ENCODE data around the gene NPHP4. TPM values are rescaled to one million over a fixed set of nuclear protein-coding genes. Genes with fewer than 3 reads are reported as not detected.

The NPHP4 gene
- total RNA-seq, 4 donors from 2014 or later = 11.2 to 24.5 (median 18.2) TPM

- TF ChIP-seq CTCF (IDR thresholded peaks at IDR 0.05) (no peak), POLR2A (IDR thresholded peaks at IDR 0.05) (no peak)
- H3K4me3 ChIP-seq (ENCODE audit: low read depth, poor library complexity, severe bottlenecking) = no peak overlapping the region
- DNase-seq (ENCODE audit: low spot score in 2 of 2) = no peak
- intact Hi-C loops (cut with DNase I; ENCODE audit: low total_unique reads) = no loop called here
- WGBS, 2 donors = 89 to 93% methylated on average over 4 of the region's 4 CpGs
Observed at GRCh38 chr1:5982276-5982675, 9.9 kb downstream of the NPHP4 start.

GRCh38 chr1:5981009-5981380 lies 11.2 kb downstream of the NPHP4 start:
- DNase-seq (ENCODE audit: low spot score in 2 of 2) = no peak
- no peak overlapping the region for H3K4me3 ChIP-seq (ENCODE audit: low read depth, poor library complexity, severe bottlenecking)
- intact Hi-C loops (cut with DNase I; ENCODE audit: low total_unique reads) = no loop called here
- WGBS, 2 donors = 67 to 82% methylated on average over 8 of the region's 8 CpGs
- no peak for TF ChIP-seq CTCF (IDR thresholded peaks at IDR 0.05)
- no peak for TF ChIP-seq POLR2A (IDR thresholded peaks at IDR 0.05)

- TF ChIP-seq CTCF (IDR thresholded peaks at IDR 0.05) (no peak), POLR2A (IDR thresholded peaks at IDR 0.05) (no peak)
- no peak overlapping the region for H3K4me3 ChIP-seq (ENCODE audit: low read depth, poor library complexity, severe bottlenecking)
- DNase-seq (ENCODE audit: low spot score in 2 of 2) = no peak
- intact Hi-C loops (cut with DNase I; ENCODE audit: low total_unique reads) = no loop called here
- 70 to 73% methylated on average over 20 of the region's 20 CpGs for WGBS, 2 donors
Observed at GRCh38 chr1:5980314-5981008, 11.8 kb downstream of the NPHP4 start.

- 95 to 96% methylated on average over 16 of the region's 16 CpGs for WGBS, 2 donors
- no peak for DNase-seq (ENCODE audit: low spot score in 2 of 2)
- intact Hi-C loops (cut with DNase I; ENCODE audit: low total_unique reads) = no loop called here
- TF ChIP-seq CTCF (IDR thresholded peaks at IDR 0.05) (no peak), POLR2A (IDR thresholded peaks at IDR 0.05) (no peak)
- H3K4me3 ChIP-seq (ENCODE audit: low read depth, poor library complexity, severe bottlenecking) = no peak overlapping the region
Observed at GRCh38 chr1:5979536-5980313, 12.5 kb downstream of the NPHP4 start.

- H3K4me3 ChIP-seq (ENCODE audit: low read depth, poor library complexity, severe bottlenecking) = no peak overlapping the region
- WGBS, 2 donors = 77 to 94% methylated on average over 5 to 7 of the region's 7 CpGs
- DNase-seq (ENCODE audit: low spot score in 2 of 2) = no peak
- intact Hi-C loops (cut with DNase I; ENCODE audit: low total_unique reads) = no loop called here
- TF ChIP-seq POLR2A (IDR thresholded peaks at IDR 0.05) (no peak), CTCF (IDR thresholded peaks at IDR 0.05) (no peak)
Observed at GRCh38 chr1:5978452-5978851, 13.8 kb downstream of the NPHP4 start.

All from lower leg skin (tissue), 4 donors.